ENCODE measurements around the gene PIN1.

Gene PIN1

GRCh38 chr19:9891609-9892373 lies 56.7 kb downstream of the PIN1 start:
- DNase-seq, result no peak

Measured in NCI-H2227 treated with DMSO at 0.1 percent for 48 hours (cell line).